Neuronal stem cell (in vitro differentiated cells): ENCODE measurements around the gene FBXW10. TPM values are rescaled to one million over a fixed set of nuclear protein-coding genes. Genes with fewer than 3 reads are reported as not detected.
"Not testable (repeated sequence)": the region's sequence is repeated elsewhere in the genome, so short reads cannot be mapped to it uniquely, and the experiment has no call there.

Experiments
- DNase-seq: peaks from one replicate; pipeline ENCODE4 v3.0.0-alpha.2; 2013; ENCODE audit warnings: low spot score
- H2AFZ ChIP-seq: one replicate; pipeline ENCODE4 v1.6.1; 2013; ENCODE audit warnings: mild to moderate bottlenecking, low read length, inconsistent platforms
- H2AK5ac ChIP-seq: 2 replicates; pipeline ENCODE4 v1.6.1; 2013; ENCODE audit warnings: low read depth, mild to moderate bottlenecking, inconsistent platforms, low read length, moderate library complexity, mixed read lengths
- H2BK120ac ChIP-seq: 2 replicates; pipeline ENCODE4 v1.6.1; 2013; ENCODE audit warnings: low read depth, mild to moderate bottlenecking, inconsistent platforms, low read length, moderate library complexity, mixed read lengths
- H2BK12ac ChIP-seq: one replicate; pipeline ENCODE4 v1.6.1; 2013; ENCODE audit warnings: low read length, inconsistent platforms
- H2BK15ac ChIP-seq: 2 replicates; pipeline ENCODE4 v1.6.1; 2013; ENCODE audit warnings: mild to moderate bottlenecking, low read length, inconsistent platforms, mixed read lengths
- H2BK5ac ChIP-seq: one replicate; pipeline ENCODE4 v1.6.1; 2013; ENCODE audit warnings: inconsistent platforms, mild to moderate bottlenecking, low read length, moderate library complexity
- H3K14ac ChIP-seq: one replicate; pipeline ENCODE4 v1.6.1; 2013; ENCODE audit warnings: low read length, inconsistent platforms
- H3K18ac ChIP-seq: 2 replicates; pipeline ENCODE4 v1.6.1; 2013; ENCODE audit warnings: low read length, inconsistent platforms
- H3K23ac ChIP-seq: 2 replicates; pipeline ENCODE4 v1.6.1; 2013; ENCODE audit warnings: low read depth, mild to moderate bottlenecking, mixed read lengths, low read length, inconsistent platforms; ENCODE audit not compliant: poor library complexity
- H3K27ac ChIP-seq: replicated peaks from 3 replicates; pipeline ENCODE4 v1.5.1; 2013; ENCODE audit warnings: low read length, inconsistent platforms
- H3K27me3 ChIP-seq, 3 experiments: 2 replicates each; pipeline ENCODE4 v1.6.1; 2013; ENCODE audit warnings: low read length in 3 of 3, mild to moderate bottlenecking in 2 of 3, inconsistent platforms in 1 of 3, low read depth in 1 of 3, mixed read lengths in 1 of 3, moderate library complexity in 1 of 3; ENCODE audit not compliant: control insufficient read depth in 3 of 3, insufficient read depth in 3 of 3
- H3K36me3 ChIP-seq, 2 donors: replicated peaks in 1 of 2; 2 replicates each; pipeline ENCODE4 v1.6.1; 2013; ENCODE audit warnings: low read length in 2 of 2; ENCODE audit not compliant: control insufficient read depth in 2 of 2, insufficient read depth in 2 of 2
- H3K4ac ChIP-seq: 2 replicates; pipeline ENCODE4 v1.6.1; 2013; ENCODE audit warnings: inconsistent platforms, mild to moderate bottlenecking, low read length, moderate library complexity
- H3K4me1 ChIP-seq, 2 donors: 1 replicate in 1 of 2; 2 replicates in 1 of 2; pipeline ENCODE4 v1.6.1; 2013; ENCODE audit warnings: low read length in 2 of 2, low read depth in 1 of 2; ENCODE audit not compliant: control insufficient read depth in 2 of 2, insufficient read depth in 1 of 2
- H3K4me2 ChIP-seq: one replicate; pipeline ENCODE4 v1.6.1; 2013; ENCODE audit warnings: mild to moderate bottlenecking, low read length, inconsistent platforms; ENCODE audit not compliant: insufficient read depth, poor library complexity, severe bottlenecking
- H3K4me3 ChIP-seq, 2 donors: 2 replicates each; pipeline ENCODE4 v1.5.1; 2013; ENCODE audit warnings: low read length in 2 of 2, mild to moderate bottlenecking in 2 of 2, inconsistent platforms in 1 of 2, moderate library complexity in 1 of 2
- H3K79me1 ChIP-seq: one replicate; pipeline ENCODE4 v1.6.1; 2013; ENCODE audit warnings: low read depth, mild to moderate bottlenecking, inconsistent platforms, low read length, moderate library complexity
- H3K9ac ChIP-seq: one replicate; pipeline ENCODE4 v1.6.1; 2013; ENCODE audit warnings: mild to moderate bottlenecking, low read depth, low read length, inconsistent platforms; ENCODE audit not compliant: poor library complexity
- H3K9me3 ChIP-seq, 2 donors: replicated peaks in 1 of 2; 2 replicates each; pipeline versions ENCODE3 to v1.6.1; 2013; ENCODE audit warnings: low read length in 2 of 2, mild to moderate bottlenecking in 2 of 2, inconsistent platforms in 1 of 2, low read depth in 1 of 2, mixed read lengths in 1 of 2, moderate library complexity in 1 of 2; ENCODE audit not compliant: control insufficient read depth in 2 of 2, insufficient read depth in 1 of 2
- H4K8ac ChIP-seq: one replicate; pipeline ENCODE4 v1.6.1; 2013; ENCODE audit warnings: low read depth, mild to moderate bottlenecking, inconsistent platforms, low read length, moderate library complexity
- H4K91ac ChIP-seq: one replicate; pipeline ENCODE4 v1.6.1; 2013; ENCODE audit warnings: low read length, low read depth, mild to moderate bottlenecking, inconsistent platforms; ENCODE audit not compliant: poor library complexity
- WGBS, 2 donors: extraction: QIAGEN DNeasy Blood & Tissue Kit; methylation state at CpG; one replicate each; pipeline ENCODE4 v1.1.7; 2013; ENCODE audit warnings: missing lambda C conversion rate in 2 of 2, mixed read lengths in 1 of 2; ENCODE audit not compliant: insufficient read length in 2 of 2, insufficient replicate concordance in 1 of 2; ENCODE audit errors: extremely low coverage in 2 of 2; 5-methylcytosine and 5-hydroxymethylcytosine counted together
- small RNA-seq: library from polyadenylated mRNA; stranded (forward); fragments of <200 nt; extraction: miRNeasy Mini kit (QIAGEN cat#:217004); gene quantifications from one replicate; pipeline ENCODE3, GENCODE V24; 2013; ENCODE audit not compliant: insufficient read depth

FBXW10 gene

DNA sequence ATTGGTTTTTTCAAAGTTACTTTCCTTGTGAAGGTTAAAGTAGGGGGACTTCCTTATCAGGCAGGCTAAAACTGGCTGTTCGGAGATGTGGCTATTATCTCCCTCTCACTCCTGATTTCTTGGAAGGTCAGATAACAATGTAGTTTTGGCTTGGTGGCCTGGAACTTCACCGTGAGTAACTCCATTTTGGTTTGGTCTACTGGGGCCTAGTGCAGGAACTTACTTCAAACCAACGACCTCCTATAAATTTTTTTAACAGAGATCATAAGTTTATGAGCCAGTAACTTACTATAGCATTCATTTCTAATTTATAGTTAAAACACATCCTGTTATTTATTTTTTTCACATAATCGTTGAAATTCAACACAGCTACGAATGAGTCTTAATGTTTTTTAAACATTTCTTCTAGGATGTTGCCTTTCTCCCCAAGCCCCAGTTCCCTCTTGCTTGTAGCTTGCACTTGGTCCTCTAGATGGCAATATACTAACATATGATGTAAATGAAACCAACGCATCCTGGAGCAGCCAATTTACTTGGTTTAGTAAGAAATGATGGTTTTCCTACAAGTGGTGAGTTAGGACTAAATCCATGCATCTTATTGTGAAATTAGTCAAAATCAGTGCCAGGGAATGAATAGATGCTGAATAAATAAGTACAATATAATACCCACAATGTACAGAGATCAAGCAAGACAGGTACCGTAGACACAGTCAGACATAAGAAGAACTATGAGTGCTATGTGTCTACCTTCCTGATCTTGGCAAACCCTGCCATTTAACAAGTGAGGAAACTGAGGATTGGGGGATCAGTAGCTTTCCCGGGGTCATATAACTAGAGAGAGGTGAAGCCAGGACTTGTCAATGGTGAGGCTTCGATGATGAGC lies 72.9 kb downstream of the FBXW10 start:
- H2AFZ ChIP-seq = peak overlapping the region; percentile 78
- H3K4me3 ChIP-seq, H3K9ac ChIP-seq, H3K23ac ChIP-seq, H2BK15ac ChIP-seq, H2BK12ac ChIP-seq, H4K8ac ChIP-seq, H3K27me3 ChIP-seq, H3K36me3 ChIP-seq, H3K4me2 ChIP-seq, H3K18ac ChIP-seq, H3K14ac ChIP-seq, H3K4me1 ChIP-seq, H3K27ac ChIP-seq, H2BK120ac ChIP-seq, H3K9me3 ChIP-seq, H2AK5ac ChIP-seq, H3K4ac ChIP-seq, H2BK5ac ChIP-seq, H3K79me1 ChIP-seq, H4K91ac ChIP-seq: not testable (repeated sequence)
- WGBS, 2 donors = no CpG with 5 or more reads among the region's 9 CpGs
- peak; percentile 23 for DNase-seq

- not testable (repeated sequence) for H3K9ac ChIP-seq, H2BK12ac ChIP-seq, H3K4ac ChIP-seq, H3K4me1 ChIP-seq, DNase-seq, H3K36me3 ChIP-seq, H3K23ac ChIP-seq, H3K27me3 ChIP-seq, H4K8ac ChIP-seq, H2AK5ac ChIP-seq, H3K9me3 ChIP-seq, H4K91ac ChIP-seq, H2BK5ac ChIP-seq, H3K79me1 ChIP-seq, H2AFZ ChIP-seq, H2BK120ac ChIP-seq, H2BK15ac ChIP-seq, H3K27ac ChIP-seq, H3K18ac ChIP-seq, H3K4me2 ChIP-seq, H3K4me3 ChIP-seq, H3K14ac ChIP-seq
- no CpG with 5 or more reads among the region's 3 CpGs for WGBS, 2 donors
Observed at GRCh38 chr17:18821430-18821829, 77.6 kb downstream of the FBXW10 start.

- H3K4ac ChIP-seq, H3K4me2 ChIP-seq, H2BK15ac ChIP-seq, H4K91ac ChIP-seq, H3K9me3 ChIP-seq, H3K36me3 ChIP-seq, H3K4me1 ChIP-seq, DNase-seq, H2BK5ac ChIP-seq, H3K14ac ChIP-seq, H3K79me1 ChIP-seq, H3K27me3 ChIP-seq, H3K23ac ChIP-seq, H2BK12ac ChIP-seq, H3K4me3 ChIP-seq, H4K8ac ChIP-seq, H2BK120ac ChIP-seq, H2AK5ac ChIP-seq, H3K18ac ChIP-seq, H3K9ac ChIP-seq, H2AFZ ChIP-seq, H3K27ac ChIP-seq: not testable (repeated sequence)
- no CpG with 5 or more reads among the region's 1 CpG for WGBS, 2 donors
Observed at GRCh38 chr17:18827613-18828012, 83.8 kb downstream of the FBXW10 start.

Small RNA genes lying within 50 kb of the gene (small RNA-seq; reads per million reads assigned to genes)
- not detected for gene AC026271.4
